ENCODE results near the gene MEF2C.

- no peak for TF ChIP-seq CTCF (optimal IDR thresholded peaks at IDR 0.05 in 1 of 3, IDR thresholded peaks at IDR 0.05 in 1 of 3, conservative IDR thresholded peaks at IDR 0.05 in 1 of 3; ENCODE audit: extremely low read depth in 1 of 3, insufficient read depth in 2 of 3, low read length in 3 of 3)
- no peak for TF ChIP-seq EZH2 (IDR thresholded peaks at IDR 0.05; ENCODE audit: low read length)
These were observed 191.8 kb downstream of the MEF2C start for GRCh38 chr5:88691230-88691582.

All from keratinocyte (primary cell).